Neural cell (in vitro differentiated cells): Measurements from ENCODE around the gene RPS6KA2. TPM values are rescaled to one million over a fixed set of nuclear protein-coding genes. Genes with fewer than 3 reads are reported as not detected.

Source experiments
- H2AFZ ChIP-seq: fragments of 200-600, 300-800 bp; sonication (generic), shearing (Covaris generic); 2 replicates; pipeline ENCODE4 v1.6.0; 2014; ENCODE audit warnings: low read depth, mild to moderate bottlenecking, antibody characterized with exemption, low read length, moderate library complexity
- H3F3A ChIP-seq: fragments of 200-600 bp; shearing (Covaris generic); 2 replicates; pipeline ENCODE4 v1.6.1; 2016; ENCODE audit warnings: mild to moderate bottlenecking, moderate library complexity, mixed read lengths, antibody characterized with exemption, low read length; ENCODE audit not compliant: insufficient read depth, poor library complexity, severe bottlenecking
- H3K27ac ChIP-seq: fragments of 200-600, 300-800 bp; sonication (generic), shearing (Covaris generic); 2 replicates; pipeline ENCODE4 v1.5.1; 2014; ENCODE audit warnings: mild to moderate bottlenecking, low read length, moderate library complexity
- H3K27me3 ChIP-seq: fragments of 300-800, 200-600 bp; sonication (generic), shearing (Covaris generic); 2 replicates; pipeline ENCODE4 v1.6.0; 2014; ENCODE audit warnings: mild to moderate bottlenecking, low read depth, low read length, moderate library complexity; ENCODE audit not compliant: insufficient read depth
- H3K36me3 ChIP-seq: fragments of 300-800, 200-600 bp; sonication (generic), shearing (Covaris generic); 2 replicates; pipeline ENCODE4 v1.5.1; 2014; ENCODE audit warnings: mild to moderate bottlenecking, antibody characterized with exemption, low read length, moderate library complexity; ENCODE audit not compliant: insufficient read depth
- H3K4me2 ChIP-seq: fragments of 300-800, 200-600 bp; sonication (generic), shearing (Covaris generic); 2 replicates; pipeline ENCODE4 v1.6.0; 2014; ENCODE audit warnings: mild to moderate bottlenecking, low read length
- H3K4me3 ChIP-seq: fragments of 300-800, 200-600 bp; sonication (generic), shearing (Covaris generic); 2 replicates; pipeline ENCODE4 v1.5.1; 2014; ENCODE audit warnings: mild to moderate bottlenecking, low read length, moderate library complexity
- H3K79me2 ChIP-seq: fragments of 200-600 bp; shearing (Covaris generic); replicated peaks from 2 replicates; pipeline ENCODE4 v1.6.0; 2014; ENCODE audit warnings: mild to moderate bottlenecking, low read length, moderate library complexity; ENCODE audit not compliant: insufficient read depth
- H3K9ac ChIP-seq: fragments of 300-800, 200-600 bp; sonication (generic), shearing (Covaris generic); 2 replicates; pipeline ENCODE4 v1.6.1; 2016; ENCODE audit warnings: mild to moderate bottlenecking, low read length, mixed read lengths
- H3K9me2 ChIP-seq: fragments of 200-600 bp; shearing (Covaris generic); 2 replicates; pipeline ENCODE4 v1.6.1; 2016; ENCODE audit warnings: mild to moderate bottlenecking, low read length, mixed read lengths; ENCODE audit not compliant: insufficient read depth
- H3K9me3 ChIP-seq: fragments of 200-600, 300-800 bp; sonication (generic), shearing (Covaris generic); 2 replicates; pipeline ENCODE4 v1.6.1; 2016; ENCODE audit warnings: mild to moderate bottlenecking, mixed run types, low read length, moderate library complexity, mixed read lengths
- H4K20me1 ChIP-seq: fragments of 200-600 bp; shearing (Covaris generic); 2 replicates; pipeline ENCODE4 v1.6.1; 2016; ENCODE audit warnings: mild to moderate bottlenecking, mixed run types; ENCODE audit not compliant: insufficient read depth
- CTCF ChIP-seq: fragments of 450-650 bp; IDR thresholded peaks from 2 replicates; pipeline ENCODE4 v1.5.1; 2014; ENCODE audit warnings: antibody characterized with exemption, mild to moderate bottlenecking, moderate library complexity; ENCODE audit not compliant: poor library complexity, severe bottlenecking
- EP300 ChIP-seq: fragments of 450-650 bp; conservative IDR thresholded peaks from 2 replicates; pipeline ENCODE4 v1.6.1; 2014; ENCODE audit warnings: antibody characterized with exemption, mild to moderate bottlenecking, moderate library complexity; ENCODE audit not compliant: poor library complexity, severe bottlenecking
- EZH2 ChIP-seq: fragments of 200-600, 300-800 bp; shearing (Covaris generic), sonication (generic); IDR thresholded peaks from 2 replicates; pipeline ENCODE4 v1.6.1; 2014; ENCODE audit warnings: antibody characterized with exemption, low read length, borderline replicate concordance, mild to moderate bottlenecking; ENCODE audit not compliant: insufficient read depth, poor library complexity, severe bottlenecking
- MXI1 ChIP-seq: fragments of 450-650 bp; conservative IDR thresholded peaks from 2 replicates; pipeline ENCODE4 v1.6.1; 2014; ENCODE audit warnings: antibody characterized with exemption, mild to moderate bottlenecking; ENCODE audit not compliant: poor library complexity, severe bottlenecking
- POLR2AphosphoS5 ChIP-seq: IDR thresholded peaks from 2 replicates; pipeline ENCODE4 v1.6.1; 2012
- RAD21 ChIP-seq: fragments of 450-650 bp; conservative IDR thresholded peaks from 2 replicates; pipeline ENCODE4 v1.6.1; 2014; ENCODE audit warnings: antibody characterized with exemption, mild to moderate bottlenecking, moderate library complexity
- REST ChIP-seq: IDR thresholded peaks from 2 replicates; pipeline ENCODE4 v1.6.1; 2012; ENCODE audit warnings: borderline replicate concordance
- SMC3 ChIP-seq: fragments of 450-650 bp; conservative IDR thresholded peaks from 2 replicates; pipeline ENCODE4 v1.6.1; 2014; ENCODE audit warnings: antibody characterized with exemption, mild to moderate bottlenecking, moderate library complexity; ENCODE audit not compliant: poor library complexity
- TAF1 ChIP-seq: IDR thresholded peaks from 2 replicates; pipeline ENCODE4 v1.6.1; 2012; ENCODE audit warnings: low read depth
- polyA plus RNA-seq: library from polyadenylated mRNA; depleted of rRNA; stranded (reverse); fragments of >200 nt; gene quantifications from 2 replicates; pipeline ENCODE4 v1.2.3, GENCODE V29; 2014

RPS6KA2 gene
- polyA plus RNA-seq, 1 donor from 2014 or later = 34.3 TPM

- H2AFZ ChIP-seq = no peak overlapping the region
- no peak overlapping the region for H3K9ac ChIP-seq
- H3K36me3 ChIP-seq = peaks cover 8% of the 10 kb centered on the region
- no peak overlapping the region for H3K27ac ChIP-seq
- H4K20me1 ChIP-seq = no peaks in the 10 kb centered on the region
- no peaks in the 10 kb centered on the region for H3K27me3 ChIP-seq
- H3K79me2 ChIP-seq = no peaks in the 10 kb centered on the region
- H3F3A ChIP-seq = no peaks in the 10 kb centered on the region
- TF ChIP-seq CTCF = no peak
- no peak for TF ChIP-seq REST
- no peak for TF ChIP-seq POLR2AphosphoS5
- no peak for TF ChIP-seq TAF1
- TF ChIP-seq EZH2 = no peak
- TF ChIP-seq MXI1 = no peak
- TF ChIP-seq EP300 = no peak
- no peak for TF ChIP-seq RAD21
- no peak for TF ChIP-seq SMC3
- no peak overlapping the region for H3K4me3 ChIP-seq
- no peaks in the 10 kb centered on the region for H3K9me3 ChIP-seq
- no peaks in the 10 kb centered on the region for H3K9me2 ChIP-seq
- no peak overlapping the region for H3K4me2 ChIP-seq
These were observed 211.2 kb downstream of the RPS6KA2 start for GRCh38 chr6:166415833-166416347.

- H2AFZ ChIP-seq = no peak overlapping the region
- no peaks in the 10 kb centered on the region for H3K79me2 ChIP-seq
- H3K9me2 ChIP-seq = no peaks in the 10 kb centered on the region
- no peaks in the 10 kb centered on the region for H3K27me3 ChIP-seq
- no peaks in the 10 kb centered on the region for H3F3A ChIP-seq
- peaks cover 5% of the 10 kb centered on the region for H3K36me3 ChIP-seq
- H3K27ac ChIP-seq = no peak overlapping the region
- H3K9ac ChIP-seq = no peak overlapping the region
- no peaks in the 10 kb centered on the region for H4K20me1 ChIP-seq
- H3K4me2 ChIP-seq = no peak overlapping the region
- H3K4me3 ChIP-seq = no peak overlapping the region
- H3K9me3 ChIP-seq = no peaks in the 10 kb centered on the region
- TF ChIP-seq POLR2AphosphoS5 = no peak
- TF ChIP-seq EP300 = no peak
- TF ChIP-seq RAD21 = no peak
- no peak for TF ChIP-seq TAF1
- TF ChIP-seq SMC3 = no peak
These were observed 211.7 kb downstream of the RPS6KA2 start for GRCh38 chr6:166415306-166415705.
